Stimulated activated CD4-positive, alpha-beta T cell treated with anti-CD3 and anti-CD28 coated beads, Interleukin-15, amount 100 ng/mL, for 1 hour (primary cell): ENCODE data around the gene GABPB2.

ENCODE experiments used
- DNase-seq, 2 donors: peaks; one replicate each; pipeline ENCODE4 v3.0.0-alpha.2; 2020; ENCODE audit warnings: low read depth in 1 of 2, low spot score in 1 of 2

GABPB2 gene

DNA sequence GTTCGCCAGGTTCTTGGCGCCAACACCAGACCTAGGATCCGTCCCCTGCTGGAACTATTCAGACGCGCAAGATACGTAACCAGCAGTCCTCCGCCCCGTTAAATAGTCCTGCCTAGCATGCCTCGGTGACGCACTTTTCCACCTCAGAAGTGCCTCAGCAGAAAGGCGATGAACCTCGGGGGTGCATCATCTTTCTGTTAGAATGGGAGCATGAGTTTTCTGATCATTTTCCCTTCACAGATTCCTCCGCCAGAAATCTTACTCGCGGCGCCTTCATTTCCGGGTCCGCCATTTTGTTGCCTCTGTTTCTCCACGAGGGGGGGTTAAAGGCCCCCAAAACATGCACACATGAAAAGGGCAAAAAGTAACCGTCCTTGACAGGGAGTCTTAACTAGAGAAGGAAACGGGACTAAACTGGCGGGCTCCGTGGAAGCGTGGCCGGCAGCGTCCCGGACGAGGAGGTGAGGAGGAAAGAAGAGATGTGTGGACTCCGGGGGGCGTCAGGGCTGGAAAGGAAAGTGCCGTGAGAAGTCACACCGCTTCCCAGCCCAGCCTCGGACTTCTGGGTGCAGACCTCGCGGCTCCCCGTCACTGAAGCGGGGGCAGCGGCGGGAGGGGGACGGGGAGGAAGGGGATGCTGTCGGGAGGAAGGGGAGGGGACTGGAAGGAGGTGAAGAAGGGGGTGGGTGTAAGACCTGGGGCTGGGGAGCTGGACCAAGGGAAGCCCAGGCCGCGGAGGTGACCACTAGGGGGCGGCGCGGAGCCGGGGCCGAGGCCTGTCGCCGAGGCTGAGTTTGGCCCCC, at the start of gene GABPB2:
Gene GABPB2 (plus strand): TSS at position 288 of the 803 bp plus-strand sequence. CDS start 17,429 bp downstream, outside the sequence.
- peak; percentile 71 to 80 for DNase-seq

DNA sequence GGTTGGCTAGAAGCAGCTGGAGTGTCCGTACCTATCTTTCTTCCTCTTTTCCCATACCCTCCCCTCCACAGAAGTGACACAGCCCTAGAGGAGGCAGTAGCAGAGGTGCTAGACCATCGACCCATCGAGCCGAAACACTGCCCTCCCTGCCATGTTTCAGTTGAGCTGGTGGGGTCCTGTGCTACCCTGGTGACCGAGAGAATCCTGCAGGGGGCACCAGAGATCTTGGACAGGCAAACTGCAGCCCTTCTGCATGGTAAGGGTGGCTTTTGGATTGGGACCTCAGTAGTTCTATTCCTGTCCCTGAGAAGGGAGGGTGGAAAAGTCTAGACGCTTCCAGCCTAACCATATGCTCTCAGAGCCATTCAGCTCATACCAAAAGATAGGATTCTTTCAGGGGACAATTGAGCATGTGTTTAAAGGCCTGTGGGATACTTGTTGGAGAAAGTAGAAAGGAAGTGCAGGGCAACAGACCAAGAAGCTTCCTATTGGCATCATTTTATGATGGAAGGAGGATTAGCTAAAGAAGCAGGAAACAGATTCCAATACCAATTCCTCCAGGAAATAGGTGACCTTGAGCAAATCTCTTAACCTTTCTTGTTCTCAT, 45.9 kb upstream of the GABPB2 start:
- DNase-seq: peak; percentile 62 to 70

- DNase-seq: no peak
Measured at GRCh38 chr1:151026460-151026859, 44.1 kb upstream of the GABPB2 start.

- no peak for DNase-seq
Measured at GRCh38 chr1:151032164-151032563, 38.4 kb upstream of the GABPB2 start.

GRCh38 chr1:151035167-151035566, 35.4 kb upstream of the GABPB2 start:
- DNase-seq: no peak

DNA sequence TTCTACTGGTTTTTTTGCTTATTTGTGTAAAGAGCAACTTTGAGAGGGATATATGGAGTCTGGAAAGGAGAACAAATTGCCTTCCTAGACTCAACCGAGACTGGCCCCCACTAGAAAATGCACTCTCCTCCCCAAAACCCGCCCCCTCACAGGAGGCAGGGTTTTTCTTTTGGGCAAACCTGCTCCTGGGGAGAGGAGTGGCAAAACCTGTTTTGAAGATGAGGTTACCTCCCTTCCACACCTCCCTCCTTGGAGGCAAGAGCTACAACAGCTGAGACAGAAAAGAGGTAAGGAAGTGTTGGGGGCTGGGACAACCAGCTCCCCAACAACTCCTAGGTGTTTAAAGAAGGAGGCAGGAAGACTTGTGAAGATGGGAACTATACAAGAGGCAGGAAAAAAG, 34.2 kb upstream of the GABPB2 start, which contains the start of gene BNIPL:
Gene BNIPL (plus strand): TSS at position 231 of the 400 bp plus-strand sequence. CDS start 140 bp downstream, at position 371.
- no peak for DNase-seq

DNA sequence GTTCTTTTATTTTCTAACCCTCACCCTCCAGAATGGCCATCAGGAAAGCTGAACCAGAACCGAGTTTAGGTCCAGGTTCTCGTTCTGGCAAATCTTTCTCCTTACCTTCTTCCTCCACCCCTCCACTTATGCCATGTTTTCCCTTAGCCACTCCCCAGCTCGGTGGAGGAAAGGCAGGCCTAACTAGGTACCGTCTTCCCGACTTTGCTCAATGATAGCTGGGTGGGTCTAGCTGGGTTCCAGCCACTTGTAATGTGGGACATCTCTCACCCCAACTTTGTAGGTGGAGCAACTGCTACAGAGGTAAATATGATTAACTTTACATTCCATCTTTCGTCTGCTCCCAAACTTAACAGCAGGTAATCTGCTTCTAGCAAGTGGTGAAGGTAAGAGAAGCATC, 33.5 kb upstream of the GABPB2 start:
- DNase-seq: no peak

DNA sequence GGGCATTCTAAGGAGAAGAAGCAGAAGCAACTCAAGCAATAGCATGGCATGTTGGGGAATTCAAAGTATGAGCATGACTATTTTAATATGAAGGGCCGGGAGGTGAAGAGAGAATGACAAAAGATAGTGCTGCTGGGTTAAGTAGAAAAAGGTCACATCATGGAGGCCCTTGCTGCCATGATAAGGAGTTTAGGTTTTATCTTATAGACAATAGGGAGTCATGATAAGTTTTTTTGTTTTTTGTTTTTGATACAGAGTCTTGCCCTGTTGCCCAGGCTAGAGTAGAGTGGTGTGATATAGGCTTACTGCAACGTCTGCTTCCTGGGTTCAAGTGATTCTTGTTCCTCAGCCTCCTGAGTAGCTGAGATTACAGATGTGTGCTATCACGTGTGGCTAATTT, 31.0 kb upstream of the GABPB2 start:
- no peak for DNase-seq

DNA sequence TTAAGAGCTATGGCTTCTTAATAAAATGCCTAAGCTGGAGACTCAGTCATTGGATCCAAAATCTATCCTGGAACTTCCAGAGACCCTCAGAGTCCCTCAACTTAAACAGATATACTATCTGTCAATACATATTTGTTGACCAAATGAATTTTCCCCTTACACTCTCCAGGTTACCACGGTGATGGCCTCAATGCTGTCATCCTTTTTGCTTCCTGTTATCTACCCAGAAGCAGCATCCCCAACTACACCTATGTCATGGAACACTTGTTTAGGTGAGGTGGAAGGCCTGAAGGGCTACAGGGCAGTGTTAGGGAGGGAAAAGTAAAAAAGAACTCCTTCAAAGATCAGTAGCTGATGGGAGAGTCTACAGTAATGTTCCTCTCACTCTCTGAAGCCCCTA, 27.4 kb upstream of the GABPB2 start:
- no peak for DNase-seq

DNA sequence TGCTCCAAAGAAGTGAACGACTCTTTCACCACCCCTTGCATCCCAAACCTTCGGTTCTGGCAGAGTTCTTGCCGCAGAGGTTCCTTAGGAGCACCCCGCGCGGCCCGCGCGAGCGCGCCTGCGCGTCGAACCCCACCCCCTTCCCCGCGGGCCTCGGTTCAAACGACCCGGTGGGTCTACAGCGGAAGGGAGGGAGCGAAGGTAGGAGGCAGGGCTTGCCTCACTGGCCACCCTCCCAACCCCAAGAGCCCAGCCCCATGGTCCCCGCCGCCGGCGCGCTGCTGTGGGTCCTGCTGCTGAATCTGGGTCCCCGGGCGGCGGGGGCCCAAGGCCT, 23.0 kb upstream of the GABPB2 start, which contains the start of gene C1orf56:
Gene C1orf56 (plus strand): TSS at position 161 of the 334 bp plus-strand sequence. CDS start 97 bp downstream, at position 258.
- peak in 1 of 2 donors; percentile 50 for DNase-seq

GRCh38 chr1:151047925-151048644, 22.5 kb upstream of the GABPB2 start:
- no peak for DNase-seq

GRCh38 chr1:151048645-151049032, 21.9 kb upstream of the GABPB2 start:
- DNase-seq: no peak

GRCh38 chr1:151049458-151049857, 21.1 kb upstream of the GABPB2 start:
- no peak for DNase-seq

DNA sequence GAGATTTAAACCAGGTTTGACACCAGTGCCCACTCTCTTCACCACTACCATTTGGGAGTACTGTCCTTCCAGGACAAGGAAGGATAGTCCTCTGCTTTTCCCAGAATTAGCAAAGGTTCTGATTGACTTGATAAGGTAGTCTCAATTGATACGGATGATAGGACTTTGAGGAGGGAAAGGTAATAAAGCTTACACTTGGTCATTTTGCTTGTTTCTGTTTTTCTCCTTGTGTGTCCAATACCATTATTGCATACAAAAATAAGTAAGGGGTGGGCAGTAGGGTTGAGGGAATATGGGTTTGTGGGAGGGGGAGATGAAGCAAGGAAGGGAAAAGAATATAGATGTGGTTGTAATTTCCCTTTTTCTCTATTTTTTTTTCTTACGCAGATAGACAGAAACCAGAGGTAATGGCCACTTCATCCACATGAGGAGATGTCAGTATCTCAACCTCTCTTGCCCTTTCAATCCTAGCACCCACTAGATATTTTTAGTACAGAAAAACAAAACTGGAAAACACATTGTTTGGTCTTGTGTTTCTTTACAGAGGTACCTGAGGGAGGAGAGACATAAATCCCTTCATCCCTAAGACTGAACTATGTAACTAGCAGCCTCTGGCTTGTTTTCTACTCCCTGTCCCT, 20.4 kb upstream of the GABPB2 start:
- no peak for DNase-seq

DNA sequence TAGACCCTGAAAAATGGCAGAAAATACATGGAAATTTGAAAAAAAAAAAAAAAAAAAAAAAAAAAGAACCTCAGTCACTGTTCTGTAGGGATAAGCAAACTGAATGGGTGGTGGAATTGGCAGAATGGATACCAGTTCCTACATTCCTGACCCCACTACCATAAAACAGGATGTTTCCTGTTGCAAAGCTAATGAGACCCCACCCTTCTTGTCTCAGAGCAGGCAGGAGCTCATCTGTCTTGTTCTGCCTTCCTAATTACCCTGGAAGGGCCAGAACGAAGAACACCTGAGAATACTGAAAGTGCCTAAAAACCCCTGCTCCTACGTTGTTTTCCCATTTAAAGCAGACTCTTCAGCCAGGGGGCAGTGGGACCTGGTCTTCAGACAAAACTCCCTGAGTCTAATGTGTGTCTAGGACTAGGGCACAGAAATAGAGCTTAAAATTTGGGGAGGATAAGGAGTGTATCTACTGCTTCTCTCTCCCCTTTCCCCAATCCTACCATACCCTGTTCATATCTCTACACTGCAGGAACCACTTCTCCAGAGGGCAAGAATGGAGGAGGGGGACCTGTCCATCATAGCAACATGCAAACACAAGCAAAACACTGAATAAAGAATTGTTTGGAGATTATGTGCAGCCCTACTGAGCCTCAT, 19.1 kb upstream of the GABPB2 start:
- no peak for DNase-seq

GRCh38 chr1:151054971-151055547, 15.5 kb upstream of the GABPB2 start:
- no peak for DNase-seq

DNA sequence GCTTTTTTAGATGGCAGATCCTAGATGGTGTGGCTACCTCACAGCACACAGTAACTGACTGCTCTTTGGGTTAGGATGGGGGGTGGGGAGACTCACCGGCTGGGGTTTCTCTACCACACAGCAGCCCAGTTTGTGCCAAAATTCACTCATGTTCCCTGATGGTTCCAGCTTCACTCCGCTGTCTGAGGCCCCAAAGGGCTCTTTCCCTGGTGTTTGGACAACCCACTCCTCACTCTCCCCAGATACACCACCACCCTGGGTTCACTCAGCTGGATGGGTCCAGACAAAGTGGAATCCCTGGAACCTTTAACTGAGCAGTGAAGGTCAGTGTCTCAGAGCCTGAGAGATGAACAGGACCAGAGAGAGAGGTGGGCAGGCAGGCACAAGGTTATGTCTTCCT, 15.0 kb upstream of the GABPB2 start:
- no peak for DNase-seq

DNA sequence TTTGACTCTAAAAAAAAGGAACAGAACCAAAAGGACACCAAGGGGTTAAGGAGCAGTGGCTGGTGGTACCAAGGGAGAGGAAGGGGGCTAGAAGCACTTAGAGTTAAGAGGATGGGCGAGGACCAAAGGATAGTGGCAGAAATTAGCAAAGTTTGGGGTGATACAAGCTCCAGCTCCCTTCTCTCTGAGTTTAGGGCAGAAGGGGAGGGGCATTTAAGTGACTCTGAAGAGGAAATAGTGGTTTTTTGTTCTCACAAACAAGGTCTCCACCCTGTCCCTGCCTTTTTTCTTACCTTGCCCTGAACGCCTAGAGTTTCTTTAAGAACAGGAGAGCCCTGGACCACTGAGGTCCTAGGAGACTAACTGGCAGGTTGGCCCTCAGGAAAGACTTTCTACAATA, 14.4 kb upstream of the GABPB2 start:
- DNase-seq: no peak

DNA sequence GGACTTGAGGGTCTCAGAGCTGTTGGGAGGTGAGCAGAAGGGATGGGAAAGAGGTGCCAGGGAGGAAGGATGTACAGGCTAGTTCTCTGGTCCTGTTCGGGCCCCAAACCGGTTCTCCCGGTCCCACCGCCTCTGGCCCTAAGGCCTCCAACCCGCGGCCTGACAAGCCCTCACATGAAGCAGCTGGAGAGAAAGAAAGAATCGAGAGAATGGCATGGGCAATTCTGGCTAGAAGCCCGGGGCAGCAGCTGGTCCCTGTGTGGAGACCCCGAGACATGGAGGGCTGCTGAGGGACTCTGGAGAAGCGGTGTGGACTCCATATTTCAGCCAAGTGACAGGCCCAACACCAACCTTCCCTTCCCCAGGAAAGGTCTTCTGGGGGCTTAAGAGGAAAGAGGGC, 11.9 kb upstream of the GABPB2 start:
- no peak for DNase-seq
